Transverse colon (tissue), 4 donors: ENCODE data around the gene MIDN.

ENCODE experiments used
- EP300 ChIP-seq: sonication (generic); formaldehyde crosslinking; IDR thresholded peaks from one replicate; pipeline ENCODE4 v1.6.1; 2017; ENCODE audit warnings: antibody characterized with exemption, low read depth
- POLR2A ChIP-seq: fragments of 450-650 bp; IDR thresholded peaks from one replicate; pipeline ENCODE4 v1.6.1; 2016; ENCODE audit warnings: antibody characterized with exemption, mild to moderate bottlenecking, moderate library complexity
- POLR2AphosphoS5 ChIP-seq, 3 donors: sonication (generic); formaldehyde crosslinking; IDR thresholded peaks; one replicate each; pipeline ENCODE4 v1.6.1; 2016; ENCODE audit warnings: antibody characterized with exemption in 3 of 3
- TF ChIP-seq, protein P1 (sequence below), 5 experiments: fragments of 200-600 bp in 3 of 5; fragments of 450-650 bp in 2 of 5; sonication (generic) in 3 of 5; IDR thresholded peaks; 1 replicate in 2 of 5; 2 replicates in 3 of 5; pipeline ENCODE4 v1.5.1; 2016 to 2017; ENCODE audit warnings: antibody characterized with exemption in 5 of 5, inconsistent platforms in 3 of 5, mild to moderate bottlenecking in 2 of 5, moderate library complexity in 1 of 5

DNA sequence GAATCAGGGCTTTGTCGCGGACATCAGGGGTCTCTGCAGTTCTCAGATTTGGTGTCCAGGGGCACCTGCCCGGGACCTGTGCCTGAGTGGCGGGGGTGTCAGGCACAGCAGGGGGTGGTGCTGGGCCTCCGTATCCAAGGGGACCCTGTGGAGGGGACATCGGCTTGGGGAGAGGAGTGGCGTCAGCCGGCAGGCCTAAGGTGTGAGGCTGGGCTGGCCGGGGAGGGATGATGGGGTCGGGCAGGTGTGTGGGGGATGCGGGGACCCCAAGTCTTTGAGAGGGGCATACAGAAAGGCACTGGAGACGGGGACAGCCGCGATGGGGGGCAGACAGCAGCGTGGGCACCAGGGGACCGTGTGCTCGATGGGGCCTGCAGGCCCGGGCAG lies 39.8 kb downstream of the MIDN start:
- TF ChIP-seq, protein P1, sequence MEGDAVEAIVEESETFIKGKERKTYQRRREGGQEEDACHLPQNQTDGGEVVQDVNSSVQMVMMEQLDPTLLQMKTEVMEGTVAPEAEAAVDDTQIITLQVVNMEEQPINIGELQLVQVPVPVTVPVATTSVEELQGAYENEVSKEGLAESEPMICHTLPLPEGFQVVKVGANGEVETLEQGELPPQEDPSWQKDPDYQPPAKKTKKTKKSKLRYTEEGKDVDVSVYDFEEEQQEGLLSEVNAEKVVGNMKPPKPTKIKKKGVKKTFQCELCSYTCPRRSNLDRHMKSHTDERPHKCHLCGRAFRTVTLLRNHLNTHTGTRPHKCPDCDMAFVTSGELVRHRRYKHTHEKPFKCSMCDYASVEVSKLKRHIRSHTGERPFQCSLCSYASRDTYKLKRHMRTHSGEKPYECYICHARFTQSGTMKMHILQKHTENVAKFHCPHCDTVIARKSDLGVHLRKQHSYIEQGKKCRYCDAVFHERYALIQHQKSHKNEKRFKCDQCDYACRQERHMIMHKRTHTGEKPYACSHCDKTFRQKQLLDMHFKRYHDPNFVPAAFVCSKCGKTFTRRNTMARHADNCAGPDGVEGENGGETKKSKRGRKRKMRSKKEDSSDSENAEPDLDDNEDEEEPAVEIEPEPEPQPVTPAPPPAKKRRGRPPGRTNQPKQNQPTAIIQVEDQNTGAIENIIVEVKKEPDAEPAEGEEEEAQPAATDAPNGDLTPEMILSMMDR (IDR thresholded peaks at IDR 0.05): no peak
- no peak for TF ChIP-seq POLR2A
- TF ChIP-seq EP300: no peak
- no peak for TF ChIP-seq POLR2AphosphoS5 (IDR thresholded peaks at IDR 0.05)
